Prostate gland (tissue), 2 donors: ENCODE measurements around the gene CCDC61. TPM values are rescaled to one million over a fixed set of nuclear protein-coding genes. Genes with fewer than 3 reads are reported as not detected.

Source experiments
- DNase-seq: peaks from one replicate; pipeline ENCODE4 v3.0.0-alpha.2; 2019; ENCODE audit warnings: low spot score
- H3K27ac ChIP-seq, 2 donors: fragments of 200-600 bp; sonication (generic); 2 replicates each; pipeline ENCODE4 v1.5.1; 2017 to 2019
- H3K27me3 ChIP-seq: fragments of 200-600 bp; sonication (generic); replicated peaks from 2 replicates; pipeline ENCODE4 v1.5.1; 2019; ENCODE audit not compliant: insufficient read depth
- H3K36me3 ChIP-seq, 2 donors: fragments of 200-600 bp; sonication (generic); 1 replicate in 1 of 2; 2 replicates in 1 of 2; pipeline versions ENCODE4 v1.5.1 to v1.8.1; 2017 to 2019
- H3K4me1 ChIP-seq: fragments of 200-600 bp; sonication (generic); replicated peaks from 2 replicates; pipeline ENCODE4 v1.5.1; 2019
- H3K4me3 ChIP-seq, 2 donors: fragments of 200-600 bp; sonication (generic); 2 replicates each; pipeline ENCODE4 v1.5.1; 2017 to 2019
- H3K9me3 ChIP-seq: fragments of 200-600 bp; sonication (generic); 2 replicates; pipeline ENCODE4 v1.5.1; 2017
- CTCF ChIP-seq, 4 experiments: fragments of 200-600 bp in 2 of 4; fragments of 450-650 bp in 2 of 4; sonication (generic) in 2 of 4; IDR thresholded peaks; 1 replicate in 3 of 4; 2 replicates in 1 of 4; pipeline ENCODE4 v1.5.1; 2016 to 2019; ENCODE audit warnings: antibody characterized with exemption in 4 of 4, mild to moderate bottlenecking in 2 of 4, moderate library complexity in 2 of 4
- POLR2A ChIP-seq: fragments of 450-650 bp; IDR thresholded peaks from one replicate; pipeline ENCODE4 v1.6.1; 2016; ENCODE audit warnings: antibody characterized with exemption, mild to moderate bottlenecking
- POLR2AphosphoS5 ChIP-seq: sonication (generic); formaldehyde crosslinking; IDR thresholded peaks from one replicate; pipeline ENCODE4 v1.6.1; 2017; ENCODE audit warnings: antibody characterized with exemption
- WGBS: methylation state at CpG from one replicate; pipeline ENCODE4 v1.1.5; 2018; 5-methylcytosine and 5-hydroxymethylcytosine counted together
- intact Hi-C: fragments of 100-400 bp; cut with DNase I; formaldehyde crosslinking; loops from one replicate; pipeline ENCODE4 v1.14.2; 2022
- total RNA-seq, 2 donors: library from RNA; depleted of rRNA; stranded (reverse); fragments of >200 nt; gene quantifications; one replicate each; pipeline ENCODE4 v1.1.0, GENCODE V29; 2016

CCDC61 gene
- total RNA-seq, 2 donors from 2014 or later: 22.9 to 23.7 TPM

GRCh38 chr19:45959517-45960025, 35.7 kb upstream of the CCDC61 start:
- no peaks in the 10 kb centered on the region for H3K9me3 ChIP-seq
- no peak for TF ChIP-seq POLR2AphosphoS5
- no peak for TF ChIP-seq CTCF (IDR thresholded peaks at IDR 0.05)
- no peak for TF ChIP-seq POLR2A
- intact Hi-C loops: no loop called here
- H3K4me1 ChIP-seq: no peaks in the 10 kb centered on the region
- H3K27me3 ChIP-seq: peaks cover 2% of the 10 kb centered on the region
- no peaks in the 10 kb centered on the region for H3K36me3 ChIP-seq
- DNase-seq: no peak
- H3K4me3 ChIP-seq: no peak overlapping the region
- WGBS: 62% methylated on average over 8 of the region's 8 CpGs
- no peak overlapping the region for H3K27ac ChIP-seq

- no peaks in the 10 kb centered on the region for H3K36me3 ChIP-seq
- no peaks in the 10 kb centered on the region for H3K9me3 ChIP-seq
- peaks cover 2% of the 10 kb centered on the region for H3K27me3 ChIP-seq
- no peak for TF ChIP-seq POLR2A
- no peak for TF ChIP-seq POLR2AphosphoS5
- TF ChIP-seq CTCF (IDR thresholded peaks at IDR 0.05): no peak
- 12% methylated on average over 18 of the region's 19 CpGs for WGBS
- DNase-seq: no peak
- no peak overlapping the region for H3K4me3 ChIP-seq
- H3K4me1 ChIP-seq: no peaks in the 10 kb centered on the region
- H3K27ac ChIP-seq: no peak overlapping the region
- intact Hi-C loops: no loop called here
Measured at GRCh38 chr19:45960595-45961235, 34.6 kb upstream of the CCDC61 start.

- intact Hi-C loops: no loop called here
- Histone ChIP-seq H3K4me1 (no peaks in the 10 kb centered on the region), H3K4me3 (no peak overlapping the region), H3K9me3 (no peaks in the 10 kb centered on the region), H3K36me3 (no peaks in the 10 kb centered on the region), H3K27ac (no peak overlapping the region), H3K27me3 (peaks cover 2% of the 10 kb centered on the region)
- no peak for DNase-seq
- WGBS: 84% methylated on average over 15 of the region's 15 CpGs
- TF ChIP-seq POLR2AphosphoS5: no peak
- no peak for TF ChIP-seq POLR2A
- no peak for TF ChIP-seq CTCF (IDR thresholded peaks at IDR 0.05)
Measured at GRCh38 chr19:45962021-45962420, 33.2 kb upstream of the CCDC61 start.

DNA sequence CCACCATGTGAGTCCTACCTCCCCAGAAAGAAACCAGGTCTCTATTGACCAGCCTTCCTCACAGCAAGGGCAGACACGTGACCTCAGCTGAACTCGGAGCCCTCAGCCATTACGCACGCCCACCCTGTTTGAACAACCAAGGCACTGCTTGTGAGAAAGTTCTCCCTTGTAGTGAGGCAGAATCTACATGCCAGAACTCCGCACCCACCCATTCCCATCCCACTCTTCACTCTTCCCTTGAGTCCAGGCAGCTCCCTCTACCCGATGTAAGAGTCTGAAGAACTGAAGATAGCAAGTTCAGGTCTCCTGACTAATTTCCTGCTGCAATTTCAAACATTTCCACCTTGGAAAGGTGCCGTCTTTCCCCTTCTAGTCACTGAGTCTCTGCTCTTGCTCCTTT, 28.0 kb upstream of the CCDC61 start:
- WGBS: 49% methylated on average over 7 of the region's 7 CpGs
- H3K36me3 ChIP-seq: no peaks in the 10 kb centered on the region

GRCh38 chr19:45968626-45969025, 26.6 kb upstream of the CCDC61 start:
- no peaks in the 10 kb centered on the region for H3K36me3 ChIP-seq
- no peaks in the 10 kb centered on the region for H3K9me3 ChIP-seq
- no peak for DNase-seq
- no peak overlapping the region for H3K27ac ChIP-seq
- H3K4me3 ChIP-seq: no peak overlapping the region
- H3K27me3 ChIP-seq: peaks cover 13% of the 10 kb centered on the region
- TF ChIP-seq CTCF (IDR thresholded peaks at IDR 0.05): no peak
- TF ChIP-seq POLR2A: no peak
- TF ChIP-seq POLR2AphosphoS5: no peak
- 43% methylated on average over 9 of the region's 9 CpGs for WGBS
- intact Hi-C loops: no loop called here
- no peaks in the 10 kb centered on the region for H3K4me1 ChIP-seq

More for the DNA sequence above, 28.0 kb upstream of the CCDC61 start:
- Histone ChIP-seq H3K4me3 (no peak overlapping the region), H3K9me3 (no peaks in the 10 kb centered on the region), H3K27ac (no peak overlapping the region), H3K4me1 (no peaks in the 10 kb centered on the region), H3K27me3 (peaks cover 8% of the 10 kb centered on the region)
- intact Hi-C loops: no loop called here
- DNase-seq: no peak
- TF ChIP-seq POLR2AphosphoS5: no peak
